GM23338 (cell line): ENCODE data around the gene INHBC. TPM values are rescaled to one million over a fixed set of nuclear protein-coding genes. Genes with fewer than 3 reads are reported as not detected.
A peak's percentile ranks its signal among the peaks of the same experiment; 100 is the strongest.

ENCODE experiments used
- ATAC-seq: fragments of 200-7000 bp; cut with Tn5 transposase; 3 replicates; pipeline ENCODE4 v1.9.1; 2020
- DNase-seq: peaks from one replicate; pipeline ENCODE4 v3.0.0-alpha.2; 2015; ENCODE audit warnings: low spot score
- H2AFZ ChIP-seq: fragments of 200-600 bp; sonication (generic); 2 replicates; pipeline ENCODE4 v1.8.0; 2016; ENCODE audit warnings: antibody characterized with exemption, mild to moderate bottlenecking, moderate library complexity
- H3F3A ChIP-seq: fragments of 200-600 bp; sonication (generic); replicated peaks from 2 replicates; pipeline ENCODE4 v1.8.0; 2017; ENCODE audit warnings: antibody characterized with exemption, mixed run types, low read depth
- H3K27ac ChIP-seq: fragments of 200-600 bp; sonication (generic); 2 replicates; pipeline ENCODE4 v1.6.1; 2016; ENCODE audit warnings: low read depth
- H3K27me3 ChIP-seq: fragments of 200-600 bp; sonication (generic); 2 replicates; pipeline ENCODE4 v1.8.0; 2016; ENCODE audit warnings: mild to moderate bottlenecking, mixed run types, moderate library complexity; ENCODE audit not compliant: insufficient read depth
- H3K36me3 ChIP-seq: fragments of 200-600 bp; sonication (generic); 2 replicates; pipeline ENCODE4 v1.8.0; 2016; ENCODE audit warnings: mild to moderate bottlenecking; ENCODE audit not compliant: insufficient read depth
- H3K4me1 ChIP-seq: fragments of 200-600 bp; sonication (generic); 2 replicates; pipeline ENCODE4 v1.8.0; 2016; ENCODE audit warnings: mild to moderate bottlenecking, moderate library complexity; ENCODE audit not compliant: insufficient read depth
- H3K4me2 ChIP-seq: fragments of 200-600 bp; sonication (generic); 2 replicates; pipeline ENCODE4 v1.7.1; 2017; ENCODE audit warnings: mixed run types
- H3K4me3 ChIP-seq: fragments of 200-600 bp; sonication (generic); 2 replicates; pipeline ENCODE4 v1.6.1; 2016; ENCODE audit warnings: mixed run types
- H3K79me2 ChIP-seq: fragments of 200-600 bp; sonication (generic); replicated peaks from 2 replicates; pipeline ENCODE4 v1.8.0; 2017; ENCODE audit warnings: mild to moderate bottlenecking; ENCODE audit not compliant: insufficient read depth
- H3K9me2 ChIP-seq: fragments of 200-600 bp; sonication (generic); 2 replicates; pipeline ENCODE4 v1.8.0; 2017; ENCODE audit not compliant: insufficient read depth
- H4K20me1 ChIP-seq: fragments of 200-600 bp; sonication (generic); replicated peaks from 2 replicates; pipeline ENCODE4 v1.8.0; 2017; ENCODE audit warnings: mild to moderate bottlenecking; ENCODE audit not compliant: insufficient read depth
- H3K27ac Mint-ChIP-seq: 2 replicates; pipeline ENCODE4 v1.8.0; 2020; ENCODE audit warnings: inconsistent platforms, mild to moderate bottlenecking, moderate library complexity, mixed read lengths
- H3K27me3 Mint-ChIP-seq: 3 replicates; pipeline ENCODE4 v1.8.0; 2022; ENCODE audit warnings: low read depth, mild to moderate bottlenecking, moderate library complexity, mixed read lengths, inconsistent platforms; ENCODE audit not compliant: insufficient read depth, poor library complexity
- H3K36me3 Mint-ChIP-seq: 3 replicates; pipeline ENCODE4 v1.8.0; 2021; ENCODE audit warnings: low read depth, mild to moderate bottlenecking, inconsistent platforms, moderate library complexity, mixed read lengths
- H3K4me1 Mint-ChIP-seq: 3 replicates; pipeline ENCODE4 v1.8.0; 2020; ENCODE audit warnings: mild to moderate bottlenecking, inconsistent platforms, mixed read lengths
- H3K4me3 Mint-ChIP-seq: 3 replicates; pipeline ENCODE4 v1.8.0; 2021; ENCODE audit warnings: moderate library complexity, mild to moderate bottlenecking, inconsistent platforms, mixed read lengths
- H3K9me3 Mint-ChIP-seq: 3 replicates; pipeline ENCODE4 v1.8.0; 2020; ENCODE audit warnings: moderate library complexity, mild to moderate bottlenecking, inconsistent platforms, mixed read lengths
- CREB1 ChIP-seq: fragments of 250-450 bp; sonication (Bioruptor Pico); IDR thresholded peaks from 2 replicates; pipeline ENCODE4 v1.5.0; 2020; ENCODE audit warnings: low read depth, mild to moderate bottlenecking, moderate library complexity
- EZH2 ChIP-seq: fragments of 200-600 bp; sonication (generic); IDR thresholded peaks from one replicate; pipeline ENCODE4 v1.8.0; 2017; ENCODE audit warnings: antibody characterized with exemption, mild to moderate bottlenecking, low read depth; ENCODE audit not compliant: unreplicated experiment
- EZH2phosphoT487 ChIP-seq: fragments of 200-600 bp; sonication (generic); IDR thresholded peaks from one replicate; pipeline ENCODE4 v1.8.1; 2018; ENCODE audit warnings: antibody characterized with exemption; ENCODE audit not compliant: unreplicated experiment
- JUNB ChIP-seq: IDR thresholded peaks from one replicate; pipeline ENCODE4 v1.6.1; 2016; ENCODE audit warnings: antibody characterized with exemption; ENCODE audit not compliant: unreplicated experiment
- NANOG ChIP-seq: IDR thresholded peaks from 2 replicates; pipeline ENCODE4 v1.6.1; 2016; ENCODE audit warnings: antibody characterized with exemption, borderline replicate concordance
- POLR2AphosphoS5 ChIP-seq: IDR thresholded peaks from 2 replicates; pipeline ENCODE4 v1.6.1; 2016; ENCODE audit warnings: antibody characterized with exemption, low read depth
- STAT1 ChIP-seq: IDR thresholded peaks from one replicate; pipeline ENCODE4 v1.6.1; 2016; ENCODE audit warnings: antibody characterized with exemption; ENCODE audit not compliant: unreplicated experiment
- ZNF114 ChIP-seq: fragments of 250-450 bp; sonication (Bioruptor Pico); IDR thresholded peaks from 2 replicates; pipeline ENCODE4 v1.5.0; 2020; ENCODE audit warnings: mild to moderate bottlenecking, moderate library complexity
- ZNF331 ChIP-seq: fragments of 250-450 bp; sonication (Bioruptor Pico); IDR thresholded peaks from 2 replicates; pipeline ENCODE4 v1.5.0; 2020; ENCODE audit warnings: low read depth, mild to moderate bottlenecking, moderate library complexity
- polyA plus RNA-seq: library from polyadenylated mRNA; unstranded; fragments of >200 nt; fragmentation: Nextera tagmentation; extraction: Ambion mirVana; gene quantifications from 2 replicates; pipeline ENCODE4 v1.2.1, GENCODE V29; 2016
- total RNA-seq: library from RNA; depleted of rRNA; stranded (reverse); fragments of >200 nt; shearing (Covaris generic); gene quantifications from 2 replicates; pipeline ENCODE4 v1.2.3, GENCODE V29; 2014
- TF ChIP-seq, protein P1 (sequence below): fragments of 250-450 bp; sonication (Bioruptor Pico); IDR thresholded peaks from 2 replicates; pipeline ENCODE4 v1.5.0; 2020; ENCODE audit warnings: mild to moderate bottlenecking, moderate library complexity
- TF ChIP-seq, protein P2 (sequence below): IDR thresholded peaks from one replicate; pipeline ENCODE4 v1.6.1; 2018; ENCODE audit warnings: antibody characterized with exemption; ENCODE audit not compliant: unreplicated experiment
- TF ChIP-seq, protein P3 (sequence below), 2 experiments: fragments of 200-600 bp in 1 of 2; sonication (generic) in 1 of 2; conservative IDR thresholded peaks; 2 replicates each; pipeline versions ENCODE4 v1.5.1 to v1.6.1; 2016 to 2017; ENCODE audit warnings: antibody characterized with exemption in 2 of 2, low read depth in 2 of 2, mild to moderate bottlenecking in 2 of 2, moderate library complexity in 1 of 2
- TF ChIP-seq, protein P4 (sequence below): IDR thresholded peaks from 2 replicates; pipeline ENCODE4 v1.6.1; 2016; ENCODE audit warnings: antibody characterized with exemption

Gene INHBC
- total and polyA plus RNA-seq, 2 experiments from 2014 or later, result 0.53 TPM; not detected in 1

DNA sequence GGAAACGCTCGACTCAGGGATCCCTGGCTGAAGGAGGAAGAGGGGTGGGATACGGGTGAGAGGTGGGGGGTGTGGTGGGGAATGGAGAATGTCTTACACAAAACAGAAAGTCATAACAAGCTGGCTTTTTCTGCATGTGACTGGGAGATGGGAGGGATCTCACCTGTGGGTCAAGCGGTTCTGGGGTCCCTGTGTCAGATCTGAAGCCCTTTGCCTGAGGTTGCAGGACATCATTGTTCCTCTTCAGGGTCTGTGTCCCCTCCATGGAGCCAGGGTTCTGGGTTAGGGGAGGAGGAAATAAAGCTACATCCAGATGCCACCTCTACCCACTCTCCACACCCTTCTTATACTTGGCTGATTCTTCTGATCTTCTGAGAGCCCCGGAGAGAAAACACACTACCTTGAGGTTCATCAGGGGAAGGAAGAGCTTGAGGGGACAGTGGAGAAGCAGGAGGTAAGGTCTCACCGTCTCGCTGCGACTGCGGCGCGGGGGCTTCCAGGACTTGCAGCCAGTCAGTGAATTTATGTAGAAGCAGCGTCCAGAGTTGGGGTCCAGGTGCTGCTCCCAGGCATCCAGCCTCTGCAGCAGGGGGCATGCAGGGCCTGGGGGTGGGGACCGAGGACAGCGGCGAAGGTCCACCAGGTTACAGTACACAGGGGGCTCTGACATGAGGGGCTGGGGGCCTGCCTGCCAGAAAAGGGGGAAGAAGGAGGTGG lies 42.6 kb downstream of the INHBC start:
- no peaks in the 10 kb centered on the region for H3K9me2 ChIP-seq
- no peak overlapping the region for H3K27ac ChIP-seq
- no peak overlapping the region for H3K27ac Mint-ChIP-seq
- TF ChIP-seq JUNB (no peak), EZH2phosphoT487 (no peak), ZNF331 (CRISPR knock-in tag) (no peak), EZH2 (no peak), POLR2AphosphoS5 (no peak), ZNF114 (CRISPR knock-in tag) (no peak), CREB1 (CRISPR knock-in tag) (no peak), NANOG (no peak), STAT1 (no peak)
- TF ChIP-seq, protein P1, sequence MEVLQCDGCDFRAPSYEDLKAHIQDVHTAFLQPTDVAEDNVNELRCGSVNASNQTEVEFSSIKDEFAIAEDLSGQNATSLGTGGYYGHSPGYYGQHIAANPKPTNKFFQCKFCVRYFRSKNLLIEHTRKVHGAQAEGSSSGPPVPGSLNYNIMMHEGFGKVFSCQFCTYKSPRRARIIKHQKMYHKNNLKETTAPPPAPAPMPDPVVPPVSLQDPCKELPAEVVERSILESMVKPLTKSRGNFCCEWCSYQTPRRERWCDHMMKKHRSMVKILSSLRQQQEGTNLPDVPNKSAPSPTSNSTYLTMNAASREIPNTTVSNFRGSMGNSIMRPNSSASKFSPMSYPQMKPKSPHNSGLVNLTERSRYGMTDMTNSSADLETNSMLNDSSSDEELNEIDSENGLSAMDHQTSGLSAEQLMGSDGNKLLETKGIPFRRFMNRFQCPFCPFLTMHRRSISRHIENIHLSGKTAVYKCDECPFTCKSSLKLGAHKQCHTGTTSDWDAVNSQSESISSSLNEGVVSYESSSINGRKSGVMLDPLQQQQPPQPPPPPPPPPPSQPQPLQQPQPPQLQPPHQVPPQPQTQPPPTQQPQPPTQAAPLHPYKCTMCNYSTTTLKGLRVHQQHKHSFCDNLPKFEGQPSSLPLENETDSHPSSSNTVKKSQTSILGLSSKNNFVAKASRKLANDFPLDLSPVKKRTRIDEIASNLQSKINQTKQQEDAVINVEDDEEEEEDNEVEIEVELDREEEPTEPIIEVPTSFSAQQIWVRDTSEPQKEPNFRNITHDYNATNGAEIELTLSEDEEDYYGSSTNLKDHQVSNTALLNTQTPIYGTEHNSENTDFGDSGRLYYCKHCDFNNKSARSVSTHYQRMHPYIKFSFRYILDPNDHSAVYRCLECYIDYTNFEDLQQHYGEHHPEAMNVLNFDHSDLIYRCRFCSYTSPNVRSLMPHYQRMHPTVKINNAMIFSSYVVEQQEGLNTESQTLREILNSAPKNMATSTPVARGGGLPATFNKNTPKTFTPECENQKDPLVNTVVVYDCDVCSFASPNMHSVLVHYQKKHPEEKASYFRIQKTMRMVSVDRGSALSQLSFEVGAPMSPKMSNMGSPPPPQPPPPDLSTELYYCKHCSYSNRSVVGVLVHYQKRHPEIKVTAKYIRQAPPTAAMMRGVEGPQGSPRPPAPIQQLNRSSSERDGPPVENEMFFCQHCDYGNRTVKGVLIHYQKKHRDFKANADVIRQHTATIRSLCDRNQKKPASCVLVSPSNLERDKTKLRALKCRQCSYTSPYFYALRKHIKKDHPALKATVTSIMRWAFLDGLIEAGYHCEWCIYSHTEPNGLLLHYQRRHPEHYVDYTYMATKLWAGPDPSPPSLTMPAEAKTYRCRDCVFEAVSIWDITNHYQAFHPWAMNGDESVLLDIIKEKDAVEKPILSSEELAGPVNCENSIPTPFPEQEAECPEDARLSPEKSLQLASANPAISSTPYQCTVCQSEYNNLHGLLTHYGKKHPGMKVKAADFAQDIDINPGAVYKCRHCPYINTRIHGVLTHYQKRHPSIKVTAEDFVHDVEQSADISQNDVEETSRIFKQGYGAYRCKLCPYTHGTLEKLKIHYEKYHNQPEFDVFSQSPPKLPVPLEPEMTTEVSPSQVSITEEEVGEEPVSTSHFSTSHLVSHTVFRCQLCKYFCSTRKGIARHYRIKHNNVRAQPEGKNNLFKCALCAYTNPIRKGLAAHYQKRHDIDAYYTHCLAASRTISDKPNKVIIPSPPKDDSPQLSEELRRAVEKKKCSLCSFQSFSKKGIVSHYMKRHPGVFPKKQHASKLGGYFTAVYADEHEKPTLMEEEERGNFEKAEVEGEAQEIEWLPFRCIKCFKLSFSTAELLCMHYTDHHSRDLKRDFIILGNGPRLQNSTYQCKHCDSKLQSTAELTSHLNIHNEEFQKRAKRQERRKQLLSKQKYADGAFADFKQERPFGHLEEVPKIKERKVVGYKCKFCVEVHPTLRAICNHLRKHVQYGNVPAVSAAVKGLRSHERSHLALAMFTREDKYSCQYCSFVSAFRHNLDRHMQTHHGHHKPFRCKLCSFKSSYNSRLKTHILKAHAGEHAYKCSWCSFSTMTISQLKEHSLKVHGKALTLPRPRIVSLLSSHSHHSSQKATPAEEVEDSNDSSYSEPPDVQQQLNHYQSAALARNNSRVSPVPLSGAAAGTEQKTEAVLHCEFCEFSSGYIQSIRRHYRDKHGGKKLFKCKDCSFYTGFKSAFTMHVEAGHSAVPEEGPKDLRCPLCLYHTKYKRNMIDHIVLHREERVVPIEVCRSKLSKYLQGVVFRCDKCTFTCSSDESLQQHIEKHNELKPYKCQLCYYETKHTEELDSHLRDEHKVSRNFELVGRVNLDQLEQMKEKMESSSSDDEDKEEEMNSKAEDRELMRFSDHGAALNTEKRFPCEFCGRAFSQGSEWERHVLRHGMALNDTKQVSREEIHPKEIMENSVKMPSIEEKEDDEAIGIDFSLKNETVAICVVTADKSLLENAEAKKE (CRISPR knock-in tag), result no peak
- TF ChIP-seq, protein P2, sequence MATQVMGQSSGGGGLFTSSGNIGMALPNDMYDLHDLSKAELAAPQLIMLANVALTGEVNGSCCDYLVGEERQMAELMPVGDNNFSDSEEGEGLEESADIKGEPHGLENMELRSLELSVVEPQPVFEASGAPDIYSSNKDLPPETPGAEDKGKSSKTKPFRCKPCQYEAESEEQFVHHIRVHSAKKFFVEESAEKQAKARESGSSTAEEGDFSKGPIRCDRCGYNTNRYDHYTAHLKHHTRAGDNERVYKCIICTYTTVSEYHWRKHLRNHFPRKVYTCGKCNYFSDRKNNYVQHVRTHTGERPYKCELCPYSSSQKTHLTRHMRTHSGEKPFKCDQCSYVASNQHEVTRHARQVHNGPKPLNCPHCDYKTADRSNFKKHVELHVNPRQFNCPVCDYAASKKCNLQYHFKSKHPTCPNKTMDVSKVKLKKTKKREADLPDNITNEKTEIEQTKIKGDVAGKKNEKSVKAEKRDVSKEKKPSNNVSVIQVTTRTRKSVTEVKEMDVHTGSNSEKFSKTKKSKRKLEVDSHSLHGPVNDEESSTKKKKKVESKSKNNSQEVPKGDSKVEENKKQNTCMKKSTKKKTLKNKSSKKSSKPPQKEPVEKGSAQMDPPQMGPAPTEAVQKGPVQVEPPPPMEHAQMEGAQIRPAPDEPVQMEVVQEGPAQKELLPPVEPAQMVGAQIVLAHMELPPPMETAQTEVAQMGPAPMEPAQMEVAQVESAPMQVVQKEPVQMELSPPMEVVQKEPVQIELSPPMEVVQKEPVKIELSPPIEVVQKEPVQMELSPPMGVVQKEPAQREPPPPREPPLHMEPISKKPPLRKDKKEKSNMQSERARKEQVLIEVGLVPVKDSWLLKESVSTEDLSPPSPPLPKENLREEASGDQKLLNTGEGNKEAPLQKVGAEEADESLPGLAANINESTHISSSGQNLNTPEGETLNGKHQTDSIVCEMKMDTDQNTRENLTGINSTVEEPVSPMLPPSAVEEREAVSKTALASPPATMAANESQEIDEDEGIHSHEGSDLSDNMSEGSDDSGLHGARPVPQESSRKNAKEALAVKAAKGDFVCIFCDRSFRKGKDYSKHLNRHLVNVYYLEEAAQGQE, result no peak
- TF ChIP-seq, protein P3, sequence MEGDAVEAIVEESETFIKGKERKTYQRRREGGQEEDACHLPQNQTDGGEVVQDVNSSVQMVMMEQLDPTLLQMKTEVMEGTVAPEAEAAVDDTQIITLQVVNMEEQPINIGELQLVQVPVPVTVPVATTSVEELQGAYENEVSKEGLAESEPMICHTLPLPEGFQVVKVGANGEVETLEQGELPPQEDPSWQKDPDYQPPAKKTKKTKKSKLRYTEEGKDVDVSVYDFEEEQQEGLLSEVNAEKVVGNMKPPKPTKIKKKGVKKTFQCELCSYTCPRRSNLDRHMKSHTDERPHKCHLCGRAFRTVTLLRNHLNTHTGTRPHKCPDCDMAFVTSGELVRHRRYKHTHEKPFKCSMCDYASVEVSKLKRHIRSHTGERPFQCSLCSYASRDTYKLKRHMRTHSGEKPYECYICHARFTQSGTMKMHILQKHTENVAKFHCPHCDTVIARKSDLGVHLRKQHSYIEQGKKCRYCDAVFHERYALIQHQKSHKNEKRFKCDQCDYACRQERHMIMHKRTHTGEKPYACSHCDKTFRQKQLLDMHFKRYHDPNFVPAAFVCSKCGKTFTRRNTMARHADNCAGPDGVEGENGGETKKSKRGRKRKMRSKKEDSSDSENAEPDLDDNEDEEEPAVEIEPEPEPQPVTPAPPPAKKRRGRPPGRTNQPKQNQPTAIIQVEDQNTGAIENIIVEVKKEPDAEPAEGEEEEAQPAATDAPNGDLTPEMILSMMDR (conservative IDR thresholded peaks at IDR 0.05; ENCODE audit: low read depth in 2 of 2), result no peak
- TF ChIP-seq, protein P4, sequence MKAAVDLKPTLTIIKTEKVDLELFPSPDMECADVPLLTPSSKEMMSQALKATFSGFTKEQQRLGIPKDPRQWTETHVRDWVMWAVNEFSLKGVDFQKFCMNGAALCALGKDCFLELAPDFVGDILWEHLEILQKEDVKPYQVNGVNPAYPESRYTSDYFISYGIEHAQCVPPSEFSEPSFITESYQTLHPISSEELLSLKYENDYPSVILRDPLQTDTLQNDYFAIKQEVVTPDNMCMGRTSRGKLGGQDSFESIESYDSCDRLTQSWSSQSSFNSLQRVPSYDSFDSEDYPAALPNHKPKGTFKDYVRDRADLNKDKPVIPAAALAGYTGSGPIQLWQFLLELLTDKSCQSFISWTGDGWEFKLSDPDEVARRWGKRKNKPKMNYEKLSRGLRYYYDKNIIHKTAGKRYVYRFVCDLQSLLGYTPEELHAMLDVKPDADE, result no peak
- H3K36me3 ChIP-seq, result no peaks in the 10 kb centered on the region
- no peaks in the 10 kb centered on the region; the same call in 2 of the 3 replicates for H3K9me3 Mint-ChIP-seq
- peaks cover 50% of the 10 kb centered on the region for H3K4me1 Mint-ChIP-seq
- no peak for DNase-seq
- peaks cover 8% of the 10 kb centered on the region; the same call in 1 of the 3 replicates for H3K36me3 Mint-ChIP-seq
- H2AFZ ChIP-seq, result peak overlapping the region; percentile 23; the same call in 1 of the 2 replicates
- peaks cover 61% of the 10 kb centered on the region for H3K27me3 Mint-ChIP-seq
- ATAC-seq, result no peak
- no peaks in the 10 kb centered on the region for H4K20me1 ChIP-seq
- no peaks in the 10 kb centered on the region for H3K79me2 ChIP-seq
- H3K4me3 ChIP-seq, result peak overlapping the region; percentile 82; the same call in 1 of the 2 replicates
- peak overlapping the region; percentile 75; the same call in 2 of the 3 replicates for H3K4me3 Mint-ChIP-seq
- peaks cover 44% of the 10 kb centered on the region for H3K4me1 ChIP-seq
- H3F3A ChIP-seq, result peaks cover 9% of the 10 kb centered on the region
- H3K27me3 ChIP-seq, result peaks cover 53% of the 10 kb centered on the region
- peak overlapping the region; percentile 98 for H3K4me2 ChIP-seq
